ENCODE data around the gene BASP1.

DNA sequence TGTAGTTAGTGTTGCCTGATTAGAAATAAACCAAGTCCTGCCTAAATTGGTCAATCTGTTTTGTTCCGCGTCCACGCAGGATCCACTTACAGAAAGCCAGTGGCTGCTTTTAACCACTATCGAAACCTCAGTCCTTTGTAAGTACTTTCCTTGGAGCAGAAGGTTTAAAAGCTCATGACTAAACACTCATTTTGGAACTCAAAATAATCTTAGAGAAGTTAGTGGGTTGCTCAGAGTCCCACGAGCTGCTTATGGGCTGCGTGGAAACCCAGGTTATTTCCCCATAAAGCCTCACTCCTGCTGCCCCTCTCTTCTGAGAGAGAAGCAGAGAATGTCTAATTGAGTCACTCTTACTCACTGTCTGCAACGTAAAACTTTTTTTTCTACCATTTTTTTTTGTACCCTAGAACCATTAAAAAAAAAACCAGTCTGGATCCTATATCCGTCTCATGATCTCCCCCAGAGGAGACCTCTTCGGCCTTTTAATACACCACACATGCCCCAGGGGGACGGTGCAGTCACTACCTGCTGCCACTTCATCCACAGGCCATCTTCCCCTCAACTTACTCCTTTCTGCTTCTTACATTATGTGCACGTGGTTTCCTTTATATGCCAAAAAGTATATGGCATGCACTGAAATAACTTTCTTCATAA, 7.6 kb downstream of the BASP1 start:
- TF ChIP-seq GATA2 (IDR thresholded peaks at IDR 0.05; ENCODE audit: low read depth, low read length) (no peak), GATA3 (IDR thresholded peaks at IDR 0.05; ENCODE audit: low read depth, low read length) (no peak)

Data from SH-SY5Y (cell line).